Heart left ventricle (tissue), 13 donors: ENCODE measurements around the gene WBP2.

ENCODE experiments used
- CTCF ChIP-seq, 12 donors: fragments of 200-600 bp; sonication (generic) in 4 of 12; IDR thresholded peaks; one replicate each; pipeline versions ENCODE4 v1.5.0 to v1.8.0; 2018 to 2022; ENCODE audit warnings: antibody characterized with exemption in 12 of 12, mild to moderate bottlenecking in 5 of 12
- POLR2A ChIP-seq, 2 donors: fragments of 450-650 bp; IDR thresholded peaks; one replicate each; pipeline ENCODE4 v1.6.1; 2017; ENCODE audit warnings: antibody characterized with exemption in 2 of 2, mild to moderate bottlenecking in 2 of 2, moderate library complexity in 2 of 2
- donor health status: ischemic (EF 13 %, LVEDD 7.1; RV severe dilation, severe dysfunction).
- donor health status: DM: no; HTN: yes; CAD: no.
- donor health status: DM: no; HTN: no; CAD: no.
- donor health status: ischemic (EF 25% LVEDD 6.9; RV normal size, moderate dysfunction).
- donor health status: ischemic (EF 25% LVEDD 5.7; RV mildly dilated, moderate dysfunction).
- donor health status: ischemic (EF 35%, LVEDD 5.7; RV mildly dilated, moderate dysfunction).
- donor health status: nonischemic (EF 11% LVEDD 7.7; RV severe dilation, severe dysfunction).
- donor health status: DM: yes; HTN: yes; CAD: no.
- donor health status: PGD.
- donor health status: ischemic (EF 29% LVEDD 5.4; RV normal size, mild dysfunction).
- donor health status: nonischemic (EF 23%, LVEDD 6.1; RV moderate dilation, normal function).

DNA sequence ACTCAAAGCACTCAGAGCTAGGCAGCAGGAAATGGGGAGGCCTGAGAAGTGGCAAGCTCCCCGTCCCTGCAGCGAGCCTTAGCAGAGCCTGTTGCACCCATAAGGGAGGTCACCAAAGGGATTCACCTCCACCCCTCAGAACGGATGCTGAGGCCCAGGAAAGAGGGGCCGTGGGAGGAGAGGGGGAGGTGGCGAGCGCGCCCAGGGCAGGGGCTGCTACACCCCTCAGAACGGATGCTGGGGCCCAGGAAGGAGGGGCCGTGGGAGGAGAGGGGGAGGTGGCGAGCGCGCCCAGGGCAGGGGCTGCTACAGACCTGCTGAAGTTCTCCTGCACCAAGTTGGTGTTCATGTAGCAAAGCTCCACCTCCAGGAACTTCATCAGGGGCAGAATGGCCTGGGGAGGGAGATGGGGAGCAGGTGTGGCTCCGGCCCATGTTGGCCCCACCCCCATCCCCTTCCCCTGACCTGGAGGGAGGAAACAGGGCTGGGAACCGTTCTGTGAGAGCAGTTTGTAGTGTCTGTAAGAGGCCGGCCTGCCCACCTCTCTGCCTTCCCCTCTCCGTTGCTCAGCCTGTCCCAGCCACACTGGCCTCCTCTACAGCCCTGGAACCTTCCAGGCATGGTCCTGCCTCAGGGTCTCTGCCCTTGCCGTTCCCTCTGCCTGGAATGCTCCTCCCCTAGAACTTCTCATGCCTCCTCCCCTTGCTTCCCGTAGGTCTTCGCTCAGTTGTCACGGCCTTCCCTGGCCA lies 22.3 kb downstream of the WBP2 start:
- no peak for TF ChIP-seq CTCF (IDR thresholded peaks at IDR 0.05)
- no peak for TF ChIP-seq POLR2A (IDR thresholded peaks at IDR 0.05)
